HG03064 (cell line): ENCODE data around the gene CENPM.

ENCODE experiments used
- ATAC-seq: cut with Tn5 transposase; IDR thresholded peaks from one replicate; pipeline ENCODE4 v1.9.1; 2021; ENCODE audit warnings: low read depth; ENCODE audit not compliant: unreplicated experiment

Gene CENPM

GRCh38 chr22:41933411-41934177 lies 13.4 kb downstream of the CENPM start:
- no peak for ATAC-seq

- ATAC-seq: no peak
These were observed 14.6 kb downstream of the CENPM start for GRCh38 chr22:41932353-41932752.

- no peak for ATAC-seq
These were observed 15.2 kb downstream of the CENPM start for GRCh38 chr22:41931701-41932269.

GRCh38 chr22:41929418-41929810 lies 17.5 kb downstream of the CENPM start:
- ATAC-seq: no peak

- ATAC-seq: no peak
These were observed 18.1 kb downstream of the CENPM start for GRCh38 chr22:41928593-41929417.

- ATAC-seq: no peak
These were observed 19.1 kb downstream of the CENPM start for GRCh38 chr22:41927813-41928212.

GRCh38 chr22:41925783-41926460 lies 21.0 kb downstream of the CENPM start:
- no peak for ATAC-seq

- ATAC-seq: no peak
These were observed 23.2 kb downstream of the CENPM start for GRCh38 chr22:41923595-41924276.

- no peak for ATAC-seq
These were observed 23.9 kb downstream of the CENPM start for GRCh38 chr22:41922940-41923594.

- no peak for ATAC-seq
These were observed 24.6 kb downstream of the CENPM start for GRCh38 chr22:41922328-41922727.

GRCh38 chr22:41920271-41920976 lies 26.5 kb downstream of the CENPM start:
- ATAC-seq: no peak

GRCh38 chr22:41919357-41920224 lies 27.4 kb downstream of the CENPM start:
- no peak for ATAC-seq

GRCh38 chr22:41917903-41918791 lies 28.8 kb downstream of the CENPM start:
- no peak for ATAC-seq

- no peak for ATAC-seq
These were observed 29.5 kb downstream of the CENPM start for GRCh38 chr22:41917375-41917902.

GRCh38 chr22:41916745-41917358 lies 30.1 kb downstream of the CENPM start:
- ATAC-seq: no peak

GRCh38 chr22:41915786-41916493 lies 31.0 kb downstream of the CENPM start:
- ATAC-seq: no peak
